ENCODE measurements around the gene PACRGL.

DNA sequence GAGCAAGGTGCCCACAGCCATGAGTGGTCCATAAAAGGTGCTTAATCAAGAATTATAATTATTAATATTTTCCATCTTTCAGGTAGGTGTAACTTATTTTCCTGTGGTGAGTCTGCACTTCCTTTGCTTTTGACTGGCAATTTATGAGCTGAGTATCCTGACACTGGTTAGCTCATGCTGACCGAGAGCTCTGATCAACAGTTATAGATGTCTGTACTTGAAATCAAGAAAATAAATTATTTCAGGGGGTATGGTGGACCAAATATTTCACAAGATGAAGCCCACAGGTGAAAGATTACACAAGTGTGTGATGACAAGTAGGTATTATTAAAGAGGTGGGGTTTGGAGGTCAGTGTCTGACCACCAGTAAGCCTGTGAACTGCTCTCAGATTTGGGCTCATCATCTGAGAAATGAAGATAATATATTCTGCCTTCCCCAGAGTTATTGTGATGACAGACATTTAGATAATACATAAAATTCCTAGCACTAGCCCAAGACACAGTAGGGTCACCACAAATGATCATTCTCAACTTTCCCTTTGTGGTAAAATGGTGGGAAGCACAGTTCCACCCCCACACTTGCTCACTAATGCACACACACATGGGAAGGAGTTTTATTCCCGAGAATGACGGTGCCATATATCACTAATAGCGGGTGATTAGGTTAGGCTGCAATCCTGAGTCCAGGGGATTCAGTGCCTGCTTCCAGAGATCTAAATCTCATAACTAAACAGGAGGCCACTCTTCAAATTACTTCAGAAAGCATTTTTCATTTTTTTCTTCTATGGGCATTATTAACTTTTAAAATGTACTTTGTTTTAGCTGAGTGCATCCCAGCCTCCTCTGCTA, 34.0 kb upstream of the PACRGL start:
- TF ChIP-seq YY1 (IDR thresholded peaks at IDR 0.05; ENCODE audit: insufficient read depth, insufficient read length) (no peak), SUZ12 (IDR thresholded peaks at IDR 0.05; ENCODE audit: extremely low read depth, insufficient read depth, insufficient read length) (no peak)

Data from NT2/D1 (cell line).